SU-DHL-6 (cell line): ENCODE results near the gene FBN1.

Experiments used
- H2AFZ ChIP-seq: fragments of 200-600 bp; sonication (generic); 2 replicates; pipeline ENCODE4 v1.6.1; 2014; ENCODE audit warnings: low read depth, mild to moderate bottlenecking, moderate library complexity, mixed read lengths, antibody characterized with exemption, low read length; ENCODE audit not compliant: severe bottlenecking
- H3F3A ChIP-seq: fragments of 200-600 bp; shearing (Covaris generic); 2 replicates; pipeline ENCODE4 v1.6.0; 2016; ENCODE audit warnings: antibody characterized with exemption, mild to moderate bottlenecking; ENCODE audit not compliant: insufficient read depth
- H3K27ac ChIP-seq: fragments of 200-600 bp; sonication (generic); 2 replicates; pipeline ENCODE4 v1.5.1; 2016; ENCODE audit warnings: low read depth, mild to moderate bottlenecking, low read length, moderate library complexity, mixed read lengths
- H3K27me3 ChIP-seq: fragments of 200-600 bp; sonication (generic), shearing (Covaris generic); 2 replicates; pipeline ENCODE4 v1.6.0; 2014; ENCODE audit warnings: mild to moderate bottlenecking, low read length
- H3K36me3 ChIP-seq: fragments of 200-600 bp; sonication (generic); 2 replicates; pipeline ENCODE4 v1.6.1; 2014; ENCODE audit warnings: mild to moderate bottlenecking, low read length, mixed read lengths
- H3K4me2 ChIP-seq: fragments of 300-600, 200-600 bp; shearing (Covaris generic), sonication (generic); 2 replicates; pipeline ENCODE4 v1.6.0; 2014; ENCODE audit warnings: low read length, low read depth, mild to moderate bottlenecking; ENCODE audit not compliant: poor library complexity, severe bottlenecking
- H3K4me3 ChIP-seq: fragments of 200-600 bp; sonication (generic); 2 replicates; pipeline ENCODE4 v1.5.1; 2014; ENCODE audit warnings: antibody characterized with exemption, low read length, mild to moderate bottlenecking, mixed read lengths; ENCODE audit not compliant: insufficient read depth, poor library complexity, severe bottlenecking
- H3K79me2 ChIP-seq: fragments of 200-600 bp; sonication (generic); 2 replicates; pipeline ENCODE4 v1.6.1; 2014; ENCODE audit warnings: mild to moderate bottlenecking, low read length, moderate library complexity; ENCODE audit not compliant: insufficient read depth
- H3K9ac ChIP-seq: fragments of 200-600 bp; sonication (generic); 2 replicates; pipeline ENCODE4 v1.7.0; 2014; ENCODE audit warnings: mild to moderate bottlenecking, low read length
- H3K9me2 ChIP-seq: fragments of 200-600 bp; sonication (generic); replicated peaks from 2 replicates; pipeline ENCODE4 v1.6.1; 2014; ENCODE audit warnings: low read length; ENCODE audit not compliant: insufficient read depth
- H3K9me3 ChIP-seq: fragments of 200-600 bp; sonication (generic); 2 replicates; pipeline ENCODE4 v1.6.1; 2014; ENCODE audit warnings: low read length, mixed read lengths; ENCODE audit not compliant: insufficient read depth
- H4K20me1 ChIP-seq: fragments of 200-600 bp; sonication (generic); 2 replicates; pipeline ENCODE4 v1.6.1; 2014; ENCODE audit warnings: low read depth, mild to moderate bottlenecking, antibody characterized with exemption, low read length, moderate library complexity, mixed read lengths
- EZH2phosphoT487 ChIP-seq: fragments of 200-600 bp; sonication (generic), shearing (Covaris generic); conservative IDR thresholded peaks from 2 replicates; pipeline ENCODE4 v1.6.1; 2018; ENCODE audit warnings: mild to moderate bottlenecking, antibody characterized with exemption, low read length, moderate library complexity, mixed read lengths
- TF ChIP-seq, protein P1 (sequence below): fragments of 200-600 bp; sonication (generic); IDR thresholded peaks from one replicate; pipeline ENCODE4 v1.5.1; 2017; ENCODE audit warnings: antibody characterized with exemption, mild to moderate bottlenecking, low read length, moderate library complexity; ENCODE audit not compliant: insufficient read depth, poor library complexity, severe bottlenecking

FBN1 gene

DNA sequence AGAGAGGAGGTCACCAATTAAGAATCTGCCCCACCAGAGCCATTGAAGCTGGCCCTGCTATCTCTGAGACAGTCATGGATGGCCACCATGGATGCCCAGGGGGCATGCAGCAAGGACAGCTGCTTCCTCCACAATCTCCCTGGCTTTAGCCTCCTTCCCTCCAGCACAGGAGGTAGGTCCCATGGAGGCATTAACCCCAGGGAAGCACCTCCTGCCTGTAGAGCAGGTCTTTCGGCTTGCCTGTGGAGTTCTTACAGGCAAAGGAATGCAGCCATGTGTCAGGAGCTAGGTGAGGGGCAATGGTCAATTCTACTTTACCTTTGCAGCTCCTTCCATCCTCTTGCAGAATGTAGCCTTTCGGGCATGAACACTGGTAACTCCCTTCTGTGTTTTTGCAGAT lies 220.5 kb downstream of the FBN1 start:
- Histone ChIP-seq H3K9me3 (no peaks in the 10 kb centered on the region), H3K27me3 (no peaks in the 10 kb centered on the region), H4K20me1 (no peaks in the 10 kb centered on the region), H3K27ac (no peak overlapping the region), H3K4me3 (no peak overlapping the region), H3K36me3 (no peaks in the 10 kb centered on the region), H3K9me2 (no peaks in the 10 kb centered on the region), H3F3A (no peaks in the 10 kb centered on the region), H3K79me2 (no peaks in the 10 kb centered on the region), H3K9ac (no peak overlapping the region), H3K4me2 (no peak overlapping the region), H2AFZ (no peak overlapping the region)
- TF ChIP-seq, protein P1, sequence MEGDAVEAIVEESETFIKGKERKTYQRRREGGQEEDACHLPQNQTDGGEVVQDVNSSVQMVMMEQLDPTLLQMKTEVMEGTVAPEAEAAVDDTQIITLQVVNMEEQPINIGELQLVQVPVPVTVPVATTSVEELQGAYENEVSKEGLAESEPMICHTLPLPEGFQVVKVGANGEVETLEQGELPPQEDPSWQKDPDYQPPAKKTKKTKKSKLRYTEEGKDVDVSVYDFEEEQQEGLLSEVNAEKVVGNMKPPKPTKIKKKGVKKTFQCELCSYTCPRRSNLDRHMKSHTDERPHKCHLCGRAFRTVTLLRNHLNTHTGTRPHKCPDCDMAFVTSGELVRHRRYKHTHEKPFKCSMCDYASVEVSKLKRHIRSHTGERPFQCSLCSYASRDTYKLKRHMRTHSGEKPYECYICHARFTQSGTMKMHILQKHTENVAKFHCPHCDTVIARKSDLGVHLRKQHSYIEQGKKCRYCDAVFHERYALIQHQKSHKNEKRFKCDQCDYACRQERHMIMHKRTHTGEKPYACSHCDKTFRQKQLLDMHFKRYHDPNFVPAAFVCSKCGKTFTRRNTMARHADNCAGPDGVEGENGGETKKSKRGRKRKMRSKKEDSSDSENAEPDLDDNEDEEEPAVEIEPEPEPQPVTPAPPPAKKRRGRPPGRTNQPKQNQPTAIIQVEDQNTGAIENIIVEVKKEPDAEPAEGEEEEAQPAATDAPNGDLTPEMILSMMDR = no peak
- TF ChIP-seq EZH2phosphoT487 = no peak

DNA sequence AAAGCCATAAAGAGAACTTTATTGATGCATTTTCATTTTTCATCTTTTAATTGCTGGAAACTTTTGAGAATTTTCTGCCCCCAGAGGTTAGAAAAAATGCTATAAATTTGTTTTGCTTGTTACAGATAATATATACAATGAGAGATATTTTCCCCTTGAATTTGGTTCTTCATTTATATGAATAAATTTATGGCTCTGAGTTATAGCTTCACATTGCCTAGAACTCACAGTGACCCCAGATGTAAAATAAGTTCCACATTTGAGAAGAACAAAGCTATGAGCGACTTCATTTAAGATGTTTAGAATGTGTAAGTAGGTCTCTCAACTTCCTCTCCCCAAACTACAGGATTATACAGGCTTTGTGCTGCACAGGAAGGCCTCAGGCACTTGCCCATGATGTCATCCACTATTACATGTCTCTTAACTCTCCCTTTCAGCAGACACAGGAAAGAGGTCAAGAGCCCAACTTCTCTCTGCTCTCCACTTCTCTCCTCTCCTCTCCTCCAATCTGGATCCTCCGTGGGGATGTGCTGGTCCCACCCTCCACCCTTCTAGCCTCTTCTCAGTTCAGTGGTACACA lies 221.5 kb downstream of the FBN1 start:
- H3K79me2 ChIP-seq = no peaks in the 10 kb centered on the region
- H3K36me3 ChIP-seq = no peaks in the 10 kb centered on the region

DNA sequence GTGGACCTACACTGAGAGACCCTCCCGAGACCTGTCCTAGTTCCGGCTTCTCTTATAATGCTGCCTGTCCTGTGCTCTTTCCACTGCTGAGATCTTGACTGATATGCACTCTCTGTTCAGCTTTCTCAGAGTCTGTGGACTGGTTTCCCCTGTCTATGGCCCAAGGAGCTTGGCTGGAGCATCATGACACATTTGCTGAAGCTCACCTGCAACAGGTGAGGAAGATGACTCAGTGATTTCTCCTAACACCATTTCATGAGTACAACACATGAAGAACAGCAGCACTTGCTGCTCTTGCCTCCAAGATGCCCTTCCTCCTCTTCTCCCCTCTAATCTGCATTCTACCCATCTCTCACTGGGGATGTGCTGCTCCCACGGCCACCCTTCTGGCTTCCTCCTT lies 222.2 kb downstream of the FBN1 start:
- H3K9me3 ChIP-seq = no peaks in the 10 kb centered on the region
- H2AFZ ChIP-seq = no peak overlapping the region
- TF ChIP-seq, protein P1 = no peak
- no peak for TF ChIP-seq EZH2phosphoT487
- no peaks in the 10 kb centered on the region for H3K79me2 ChIP-seq
- H3K4me3 ChIP-seq = no peak overlapping the region
- no peaks in the 10 kb centered on the region for H3K36me3 ChIP-seq
- no peaks in the 10 kb centered on the region for H3K27me3 ChIP-seq
- no peak overlapping the region for H3K27ac ChIP-seq
- H4K20me1 ChIP-seq = no peaks in the 10 kb centered on the region
- no peak overlapping the region for H3K9ac ChIP-seq
- H3K9me2 ChIP-seq = no peaks in the 10 kb centered on the region
- H3K4me2 ChIP-seq = no peak overlapping the region
- H3F3A ChIP-seq = no peaks in the 10 kb centered on the region

More for the DNA sequence above, 221.5 kb downstream of the FBN1 start:
- Histone ChIP-seq H3K4me3 (no peak overlapping the region), H4K20me1 (no peaks in the 10 kb centered on the region), H3K9me2 (no peaks in the 10 kb centered on the region), H3K4me2 (no peak overlapping the region), H3K9me3 (no peaks in the 10 kb centered on the region), H3F3A (no peaks in the 10 kb centered on the region), H2AFZ (no peak overlapping the region), H3K9ac (no peak overlapping the region), H3K27me3 (no peaks in the 10 kb centered on the region), H3K27ac (no peak overlapping the region)
- TF ChIP-seq, protein P1 = no peak
- TF ChIP-seq EZH2phosphoT487 = no peak
